Esophagus muscularis mucosa (tissue), 3 donors: Measurements from ENCODE around the gene OR10J1.

ENCODE experiments used
- POLR2A ChIP-seq: fragments of 450-650 bp; IDR thresholded peaks from one replicate; pipeline ENCODE4 v1.6.1; 2017; ENCODE audit warnings: antibody characterized with exemption, moderate library complexity, mild to moderate bottlenecking, low read depth
- POLR2AphosphoS5 ChIP-seq, 2 donors: sonication (generic); formaldehyde crosslinking; IDR thresholded peaks; one replicate each; pipeline ENCODE4 v1.6.1; 2017; ENCODE audit warnings: antibody characterized with exemption in 2 of 2
- TF ChIP-seq, protein P1 (sequence below), 3 experiments: fragments of 200-600 bp in 2 of 3; fragments of 450-650 bp in 1 of 3; sonication (generic) in 2 of 3; IDR thresholded peaks; one replicate each; pipeline ENCODE4 v1.5.1; 2017 to 2019; ENCODE audit warnings: antibody characterized with exemption in 3 of 3, mild to moderate bottlenecking in 2 of 3, moderate library complexity in 1 of 3

DNA sequence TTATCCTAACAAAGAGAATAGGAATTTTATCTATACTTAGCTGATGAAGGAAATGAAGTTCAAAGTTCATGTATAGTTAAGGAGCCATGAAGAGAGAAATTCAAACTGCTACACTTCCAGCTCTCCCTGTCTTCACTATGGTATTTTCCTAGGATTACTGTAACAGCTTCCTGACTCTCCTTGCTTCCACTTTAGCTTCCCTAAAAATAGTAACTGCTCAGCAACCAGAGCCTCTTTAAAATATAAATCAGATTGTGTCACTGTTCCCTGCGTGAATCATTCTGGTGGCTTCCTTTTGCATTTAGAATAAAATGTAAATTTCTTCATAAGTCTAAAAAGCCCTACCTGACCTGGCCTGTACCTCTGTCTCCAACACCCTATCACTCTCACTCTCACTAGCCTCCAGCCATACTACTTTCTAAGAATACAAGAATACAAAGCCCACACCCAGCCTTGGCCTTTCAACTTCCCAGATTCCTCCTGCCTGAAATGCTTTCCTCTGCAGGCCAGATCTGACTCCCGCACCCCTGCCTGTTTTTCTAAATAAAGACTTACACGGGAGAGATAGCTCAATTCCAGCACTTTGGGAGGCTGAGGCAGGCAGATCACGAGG is 30.5 kb downstream of the OR10J1 start:
- TF ChIP-seq, protein P1, sequence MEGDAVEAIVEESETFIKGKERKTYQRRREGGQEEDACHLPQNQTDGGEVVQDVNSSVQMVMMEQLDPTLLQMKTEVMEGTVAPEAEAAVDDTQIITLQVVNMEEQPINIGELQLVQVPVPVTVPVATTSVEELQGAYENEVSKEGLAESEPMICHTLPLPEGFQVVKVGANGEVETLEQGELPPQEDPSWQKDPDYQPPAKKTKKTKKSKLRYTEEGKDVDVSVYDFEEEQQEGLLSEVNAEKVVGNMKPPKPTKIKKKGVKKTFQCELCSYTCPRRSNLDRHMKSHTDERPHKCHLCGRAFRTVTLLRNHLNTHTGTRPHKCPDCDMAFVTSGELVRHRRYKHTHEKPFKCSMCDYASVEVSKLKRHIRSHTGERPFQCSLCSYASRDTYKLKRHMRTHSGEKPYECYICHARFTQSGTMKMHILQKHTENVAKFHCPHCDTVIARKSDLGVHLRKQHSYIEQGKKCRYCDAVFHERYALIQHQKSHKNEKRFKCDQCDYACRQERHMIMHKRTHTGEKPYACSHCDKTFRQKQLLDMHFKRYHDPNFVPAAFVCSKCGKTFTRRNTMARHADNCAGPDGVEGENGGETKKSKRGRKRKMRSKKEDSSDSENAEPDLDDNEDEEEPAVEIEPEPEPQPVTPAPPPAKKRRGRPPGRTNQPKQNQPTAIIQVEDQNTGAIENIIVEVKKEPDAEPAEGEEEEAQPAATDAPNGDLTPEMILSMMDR (IDR thresholded peaks at IDR 0.05), result no peak
- no peak for TF ChIP-seq POLR2AphosphoS5 (IDR thresholded peaks at IDR 0.05)
- no peak for TF ChIP-seq POLR2A
